ENCODE data around the gene SDR42E1.
A peak's percentile ranks its signal among the peaks of the same experiment; 100 is the strongest.
"Not testable (repeated sequence)": the region's sequence is repeated elsewhere in the genome, so short reads cannot be mapped to it uniquely, and the experiment has no call there.

Gene SDR42E1

GRCh38 chr16:82027629-82028064 is 16.4 kb upstream of the SDR42E1 start:
- no peak overlapping the region for H3K27ac Mint-ChIP-seq
- no peaks in the 10 kb centered on the region for H3K9me3 Mint-ChIP-seq
- H3K27me3 Mint-ChIP-seq = peaks cover 14% of the 10 kb centered on the region
- no peaks in the 10 kb centered on the region for H3K36me3 Mint-ChIP-seq
- H3K4me3 Mint-ChIP-seq = no peak overlapping the region
- H3K4me1 Mint-ChIP-seq = no peaks in the 10 kb centered on the region
- CTCF ChIA-PET = no interaction called here
- DNase-seq = no peak

- no peak for DNase-seq
- no peaks in the 10 kb centered on the region for H3K4me1 Mint-ChIP-seq
- no peak overlapping the region for H3K27ac Mint-ChIP-seq
- CTCF ChIA-PET = interaction anchor here (1.2 kb wide), 1 partner anchor 205 kb away, joined by 3 read pairs; no protein-coding TSS in a partner anchor
- H3K36me3 Mint-ChIP-seq = no peaks in the 10 kb centered on the region
- H3K9me3 Mint-ChIP-seq = no peaks in the 10 kb centered on the region
- H3K27me3 Mint-ChIP-seq = peaks cover 14% of the 10 kb centered on the region
- H3K4me3 Mint-ChIP-seq = no peak overlapping the region
These were observed 13.6 kb upstream of the SDR42E1 start for GRCh38 chr16:82024883-82025282.

- Mint-ChIP-seq H3K27ac (no peak overlapping the region), H3K27me3 (peaks cover 19% of the 10 kb centered on the region), H3K36me3 (no peaks in the 10 kb centered on the region), H3K4me1 (no peaks in the 10 kb centered on the region), H3K4me3 (no peak overlapping the region), H3K9me3 (no peaks in the 10 kb centered on the region)
- DNase-seq = no peak
- CTCF ChIA-PET = no interaction called here
These were observed 13.0 kb upstream of the SDR42E1 start for GRCh38 chr16:82024316-82024715.

GRCh38 chr16:82023206-82023605 is 11.9 kb upstream of the SDR42E1 start:
- H3K27ac Mint-ChIP-seq = no peak overlapping the region
- CTCF ChIA-PET = no interaction called here
- H3K9me3 Mint-ChIP-seq = no peaks in the 10 kb centered on the region
- DNase-seq = no peak
- H3K27me3 Mint-ChIP-seq = peaks cover 20% of the 10 kb centered on the region
- H3K4me1 Mint-ChIP-seq = no peaks in the 10 kb centered on the region
- no peaks in the 10 kb centered on the region for H3K36me3 Mint-ChIP-seq
- H3K4me3 Mint-ChIP-seq = no peak overlapping the region

GRCh38 chr16:82020051-82020450 is 8.8 kb upstream of the SDR42E1 start:
- Mint-ChIP-seq H3K36me3 (no peaks in the 10 kb centered on the region), H3K27me3 (peaks cover 20% of the 10 kb centered on the region)
- CTCF ChIA-PET = interaction anchor here (0.6 kb wide), 1 partner anchor 1179 kb away, joined by 3 read pairs; no protein-coding TSS in a partner anchor

GRCh38 chr16:82019535-82019934 is 8.3 kb upstream of the SDR42E1 start:
- H3K27me3 Mint-ChIP-seq = peaks cover 20% of the 10 kb centered on the region

More at GRCh38 chr16:82020051-82020450, 8.8 kb upstream of the SDR42E1 start:
- DNase-seq = no peak
- H3K4me1 Mint-ChIP-seq = no peaks in the 10 kb centered on the region
- H3K9me3 Mint-ChIP-seq = no peaks in the 10 kb centered on the region
- no peak overlapping the region for H3K27ac Mint-ChIP-seq
- no peak overlapping the region for H3K4me3 Mint-ChIP-seq

GRCh38 chr16:82017911-82018568 is 6.8 kb upstream of the SDR42E1 start:
- Mint-ChIP-seq H3K36me3 (no peaks in the 10 kb centered on the region), H3K4me1 (no peaks in the 10 kb centered on the region), H3K27ac (no peak overlapping the region), H3K4me3 (no peak overlapping the region), H3K27me3 (peaks cover 12% of the 10 kb centered on the region), H3K9me3 (no peaks in the 10 kb centered on the region)
- CTCF ChIA-PET = no interaction called here
- DNase-seq = no peak

More at GRCh38 chr16:82019535-82019934, 8.3 kb upstream of the SDR42E1 start:
- Mint-ChIP-seq H3K9me3 (no peaks in the 10 kb centered on the region), H3K36me3 (no peaks in the 10 kb centered on the region), H3K4me1 (no peaks in the 10 kb centered on the region), H3K27ac (no peak overlapping the region), H3K4me3 (no peak overlapping the region)
- no peak for DNase-seq
- CTCF ChIA-PET = no interaction called here

GRCh38 chr16:82016964-82017363 is 5.7 kb upstream of the SDR42E1 start:
- H3K4me1 Mint-ChIP-seq = no peaks in the 10 kb centered on the region
- no peaks in the 10 kb centered on the region for H3K36me3 Mint-ChIP-seq
- H3K4me3 Mint-ChIP-seq = no peak overlapping the region
- no peak for DNase-seq
- CTCF ChIA-PET = no interaction called here
- H3K9me3 Mint-ChIP-seq = no peaks in the 10 kb centered on the region
- H3K27me3 Mint-ChIP-seq = peaks cover 15% of the 10 kb centered on the region
- H3K27ac Mint-ChIP-seq = no peak overlapping the region

- no peaks in the 10 kb centered on the region for H3K9me3 Mint-ChIP-seq
- no peak for DNase-seq
- peaks cover 19% of the 10 kb centered on the region for H3K27me3 Mint-ChIP-seq
- H3K36me3 Mint-ChIP-seq = no peaks in the 10 kb centered on the region
- CTCF ChIA-PET = no interaction called here
- H3K4me3 Mint-ChIP-seq = no peak overlapping the region
- no peak overlapping the region for H3K27ac Mint-ChIP-seq
- peaks cover 5% of the 10 kb centered on the region for H3K4me1 Mint-ChIP-seq
These were observed 5.0 kb upstream of the SDR42E1 start for GRCh38 chr16:82016263-82016662.

- H3K36me3 Mint-ChIP-seq = peaks cover 18% of the 10 kb centered on the region
- peaks cover 18% of the 10 kb centered on the region for H3K4me1 Mint-ChIP-seq
- no peak overlapping the region for H3K4me3 Mint-ChIP-seq
- H3K27ac Mint-ChIP-seq = no peak overlapping the region
- no peak for DNase-seq
- H3K27me3 Mint-ChIP-seq = peaks cover 8% of the 10 kb centered on the region
- peaks cover 23% of the 10 kb centered on the region for H3K9me3 Mint-ChIP-seq
- CTCF ChIA-PET = no interaction called here
These were observed 1.9 kb upstream of the SDR42E1 start for GRCh38 chr16:82013139-82013538.

GRCh38 chr16:82010649-82011048 is 621 bp downstream of the SDR42E1 start:
- DNase-seq = no peak
- H3K4me3 Mint-ChIP-seq = peak overlapping the region; percentile 78
- peaks cover 26% of the 10 kb centered on the region for H3K9me3 Mint-ChIP-seq
- H3K27me3 Mint-ChIP-seq = peaks cover 8% of the 10 kb centered on the region
- CTCF ChIA-PET = no interaction called here
- peaks cover 18% of the 10 kb centered on the region for H3K4me1 Mint-ChIP-seq
- H3K27ac Mint-ChIP-seq = peak overlapping the region; percentile 82
- H3K36me3 Mint-ChIP-seq = peaks cover 22% of the 10 kb centered on the region

- H3K27ac Mint-ChIP-seq, CTCF ChIA-PET, H3K27me3 Mint-ChIP-seq, H3K4me3 Mint-ChIP-seq, DNase-seq: not testable (repeated sequence)
- Mint-ChIP-seq H3K4me1 (peaks cover 18% of the 10 kb centered on the region), H3K9me3 (peaks cover 26% of the 10 kb centered on the region), H3K36me3 (peaks cover 22% of the 10 kb centered on the region)
These were observed 1.5 kb downstream of the SDR42E1 start for GRCh38 chr16:82009789-82010188.

GRCh38 chr16:82008957-82009592 is 2.2 kb downstream of the SDR42E1 start:
- Mint-ChIP-seq H3K27ac (no peak overlapping the region), H3K4me3 (no peak overlapping the region), H3K4me1 (peaks cover 18% of the 10 kb centered on the region), H3K27me3 (peaks cover 8% of the 10 kb centered on the region), H3K9me3 (peaks cover 26% of the 10 kb centered on the region), H3K36me3 (peaks cover 22% of the 10 kb centered on the region)
- DNase-seq = no peak
- CTCF ChIA-PET = no interaction called here

GRCh38 chr16:82007189-82007588 is 4.1 kb downstream of the SDR42E1 start:
- Mint-ChIP-seq H3K4me3 (no peak overlapping the region), H3K9me3 (peaks cover 26% of the 10 kb centered on the region), H3K27me3 (peaks cover 4% of the 10 kb centered on the region), H3K36me3 (peaks cover 26% of the 10 kb centered on the region), H3K4me1 (peaks cover 18% of the 10 kb centered on the region), H3K27ac (no peak overlapping the region)
- no peak for DNase-seq
- CTCF ChIA-PET = no interaction called here

GRCh38 chr16:82006036-82006435 is 5.2 kb downstream of the SDR42E1 start:
- CTCF ChIA-PET = no interaction called here
- H3K27me3 Mint-ChIP-seq = no peaks in the 10 kb centered on the region
- H3K36me3 Mint-ChIP-seq = peaks cover 30% of the 10 kb centered on the region
- H3K9me3 Mint-ChIP-seq = peaks cover 26% of the 10 kb centered on the region
- no peak overlapping the region for H3K27ac Mint-ChIP-seq
- no peak for DNase-seq
- peaks cover 11% of the 10 kb centered on the region for H3K4me1 Mint-ChIP-seq
- no peak overlapping the region for H3K4me3 Mint-ChIP-seq

Measured in activated naive CD4-positive, alpha-beta T cell treated with anti-CD3 and anti-CD28 coated beads, Interleukin-2, amount 10 ng/mL, durations not matched to agents 7 days and 5 days (primary cell).